CD4-positive, CD25-positive, alpha-beta regulatory T cell (primary cell): ENCODE data around the gene TEX51. TPM values are rescaled to one million over a fixed set of nuclear protein-coding genes. Genes with fewer than 3 reads are reported as not detected.
A peak's percentile ranks its signal among the peaks of the same experiment; 100 is the strongest.

ENCODE experiments used
- ATAC-seq, 2 donors: fragments of 150-1000 bp; cut with Tn5 transposase; one replicate each; pipeline ENCODE4 v1.10.0; 2021; ENCODE audit warnings: low read depth in 2 of 2, moderate number of reproducible peaks in 2 of 2, moderate library complexity in 1 of 2
- DNase-seq, 3 donors: peaks; one replicate each; pipeline versions ENCODE4 v3.0.0 to v3.0.0-alpha.2; 2012 to 2022; ENCODE audit warnings: mixed read lengths in 1 of 3
- H3K27ac ChIP-seq: one replicate; pipeline ENCODE4 v1.7.0; 2013; ENCODE audit warnings: mild to moderate bottlenecking, low read length; ENCODE audit not compliant: insufficient read depth, poor library complexity, severe bottlenecking
- H3K27me3 ChIP-seq: one replicate; pipeline ENCODE4 v1.7.0; 2013; ENCODE audit warnings: low read length; ENCODE audit not compliant: control insufficient read depth, insufficient read depth
- H3K36me3 ChIP-seq: one replicate; pipeline ENCODE4 v1.7.0; 2013; ENCODE audit warnings: mild to moderate bottlenecking, low read length, moderate library complexity; ENCODE audit not compliant: control insufficient read depth, insufficient read depth
- H3K4me1 ChIP-seq: 2 replicates; pipeline ENCODE4 v1.7.0; 2013; ENCODE audit warnings: mild to moderate bottlenecking, low read length; ENCODE audit not compliant: insufficient read depth, control insufficient read depth, poor library complexity, severe bottlenecking
- H3K4me3 ChIP-seq: one replicate; pipeline ENCODE4 v1.7.0; 2013; ENCODE audit warnings: low read depth, mild to moderate bottlenecking, low read length, moderate library complexity
- H3K9me3 ChIP-seq, 2 experiments: 1 replicate in 1 of 2; 2 replicates in 1 of 2; pipeline ENCODE4 v1.7.0; 2013; ENCODE audit warnings: low read length in 2 of 2, mild to moderate bottlenecking in 1 of 2, moderate library complexity in 1 of 2; ENCODE audit not compliant: control insufficient read depth in 2 of 2
- H3K27ac Mint-ChIP-seq, 3 donors: one replicate each; pipeline ENCODE4 v1.8.0; 2020 to 2022; ENCODE audit warnings: mild to moderate bottlenecking in 3 of 3, mixed read lengths in 3 of 3, moderate library complexity in 2 of 3
- H3K27me3 Mint-ChIP-seq: one replicate; pipeline ENCODE4 v1.8.0; 2022; ENCODE audit warnings: mild to moderate bottlenecking, mixed read lengths
- H3K36me3 Mint-ChIP-seq: one replicate; pipeline ENCODE4 v1.8.0; 2020; ENCODE audit warnings: mixed read lengths
- H3K4me1 Mint-ChIP-seq, 4 donors: one replicate each; pipeline ENCODE4 v1.8.0; 2020 to 2022; ENCODE audit warnings: mixed read lengths in 4 of 4, mild to moderate bottlenecking in 1 of 4
- H3K4me3 Mint-ChIP-seq, 4 donors: one replicate each; pipeline ENCODE4 v1.8.0; 2020 to 2022; ENCODE audit warnings: mild to moderate bottlenecking in 4 of 4, mixed read lengths in 4 of 4, moderate library complexity in 3 of 4
- H3K9me3 Mint-ChIP-seq, 7 donors: one replicate each; pipeline ENCODE4 v1.8.0; 2020 to 2022; ENCODE audit warnings: mixed read lengths in 7 of 7, mild to moderate bottlenecking in 3 of 7, moderate library complexity in 2 of 7
- polyA plus RNA-seq, 4 donors: library from polyadenylated mRNA; unstranded; fragments of 300-500 nt; fragmentation: Illumina TruSeq; gene quantifications; one replicate each; pipeline ENCODE4 v1.2.3, GENCODE V29; 2021
- total RNA-seq: library from RNA; stranded (reverse); gene quantifications from one replicate; pipeline ENCODE4 v1.2.3, GENCODE V29; 2022

Gene TEX51
- total and polyA plus RNA-seq, 5 donors from 2014 or later, result not detected

DNA sequence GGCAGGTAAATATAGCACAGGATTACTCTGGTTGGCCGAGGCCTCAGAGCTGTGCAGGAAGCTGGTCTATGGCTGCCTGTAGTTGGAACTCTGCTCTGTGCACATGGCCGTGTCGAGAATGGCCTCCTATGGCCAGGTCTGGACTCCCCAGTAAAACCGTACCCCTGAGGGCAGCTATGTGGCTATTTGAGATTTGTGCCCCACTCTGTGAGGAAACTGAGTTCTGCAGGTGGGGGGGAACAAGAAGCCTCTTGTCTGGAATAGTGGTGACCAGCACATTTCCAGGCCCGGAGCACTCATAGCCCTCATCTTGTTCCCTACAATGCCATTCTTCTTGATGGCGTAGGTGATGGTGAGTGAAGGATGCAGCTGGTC lies 15.0 kb upstream of the TEX51 start:
- H3K27me3 ChIP-seq, result no peaks in the 10 kb centered on the region
- DNase-seq, result no peak
- Mint-ChIP-seq H3K27me3 (no peaks in the 10 kb centered on the region), H3K36me3 (no peaks in the 10 kb centered on the region), H3K27ac (no peak overlapping the region), H3K9me3 (no peaks in the 10 kb centered on the region), H3K4me1 (peaks cover 0 to 8% (median 5%) of the 10 kb centered on the region in 4 donors), H3K4me3 (no peak overlapping the region)
- H3K9me3 ChIP-seq, result no peaks in the 10 kb centered on the region
- no peak overlapping the region for H3K27ac ChIP-seq
- no peaks in the 10 kb centered on the region for H3K36me3 ChIP-seq
- no peak overlapping the region for H3K4me3 ChIP-seq
- no peak for ATAC-seq
- H3K4me1 ChIP-seq, result no peaks in the 10 kb centered on the region

DNA sequence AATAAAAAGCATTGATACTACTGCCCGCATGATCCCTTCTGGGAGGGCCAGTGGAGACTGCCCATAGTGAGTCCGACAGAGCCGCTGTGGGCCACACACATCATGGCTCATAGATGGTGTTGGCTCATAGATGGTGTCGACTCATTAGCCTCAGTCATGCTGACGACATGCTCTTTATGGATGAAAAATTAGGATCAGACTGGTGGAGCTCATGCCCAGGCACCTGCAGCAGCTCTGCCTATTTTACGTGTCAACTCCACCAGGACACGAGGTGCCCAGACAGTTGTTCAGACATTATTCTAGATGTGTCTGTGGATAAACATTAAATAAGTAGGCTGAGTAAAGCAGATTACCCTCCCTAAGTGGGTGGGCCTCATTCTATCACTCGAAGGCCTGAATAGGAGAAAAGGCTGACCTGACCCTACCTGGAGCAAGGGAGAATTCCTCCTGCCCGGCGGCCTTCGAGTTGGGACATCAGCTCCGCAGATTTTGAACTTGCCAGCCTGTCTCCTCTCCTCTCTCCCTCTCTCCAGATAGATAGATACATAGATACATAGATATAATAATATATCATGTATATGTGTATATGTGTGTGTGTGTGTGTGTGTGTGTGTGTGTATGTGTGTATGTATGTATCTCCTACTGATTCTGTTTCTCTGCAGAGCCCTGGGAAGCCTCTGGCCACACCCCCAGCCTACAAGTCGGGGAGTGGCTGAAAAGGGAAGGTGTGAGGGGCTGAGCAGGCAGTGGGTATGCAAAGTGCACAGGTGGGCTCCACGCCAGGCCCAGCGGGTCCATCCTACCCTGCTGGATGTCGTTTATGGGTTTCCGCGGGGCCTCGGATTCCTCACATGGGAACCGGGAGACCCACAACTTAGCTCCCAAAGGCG lies 13.6 kb upstream of the TEX51 start:
- H3K9me3 ChIP-seq, result no peaks in the 10 kb centered on the region
- no peaks in the 10 kb centered on the region for H3K36me3 Mint-ChIP-seq
- H3K4me3 Mint-ChIP-seq, result no peak overlapping the region
- H3K4me1 ChIP-seq, result no peaks in the 10 kb centered on the region
- H3K27ac Mint-ChIP-seq, result no peak overlapping the region
- no peaks in the 10 kb centered on the region for H3K36me3 ChIP-seq
- peaks cover 0 to 8% (median 5%) of the 10 kb centered on the region in 4 donors for H3K4me1 Mint-ChIP-seq
- H3K9me3 Mint-ChIP-seq, result no peaks in the 10 kb centered on the region
- H3K27me3 ChIP-seq, result no peaks in the 10 kb centered on the region
- H3K27ac ChIP-seq, result no peak overlapping the region
- H3K4me3 ChIP-seq, result no peak overlapping the region
- DNase-seq (no peak), ATAC-seq (no peak)
- peaks cover 4% of the 10 kb centered on the region for H3K27me3 Mint-ChIP-seq

DNA sequence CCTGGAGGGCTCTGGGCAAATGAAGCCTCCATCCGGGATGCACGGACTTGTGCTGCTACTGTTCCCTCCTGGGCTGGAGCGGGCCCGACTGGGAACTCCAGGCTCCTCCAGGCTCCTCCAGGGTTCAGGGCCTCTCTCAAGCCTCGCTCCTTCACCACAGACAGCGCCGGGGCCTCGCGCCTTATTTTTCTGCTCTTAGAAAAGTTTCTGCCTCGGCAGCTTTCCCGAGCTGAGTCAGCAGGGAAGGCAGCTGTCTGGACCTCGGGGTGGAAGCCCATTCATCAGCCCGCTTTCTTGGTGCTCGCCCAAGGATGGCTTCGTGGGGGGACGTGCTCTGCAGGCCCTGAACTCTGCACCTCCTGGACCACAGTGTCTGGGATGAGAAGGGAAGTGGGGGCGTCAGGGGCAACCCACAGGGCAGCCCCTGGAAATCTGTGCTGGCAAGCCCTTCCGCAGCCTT lies 12.9 kb upstream of the TEX51 start:
- no peak for ATAC-seq
- H3K4me3 ChIP-seq, result no peak overlapping the region
- no peaks in the 10 kb centered on the region for H3K4me1 ChIP-seq
- H3K36me3 Mint-ChIP-seq, result no peaks in the 10 kb centered on the region
- H3K4me1 Mint-ChIP-seq, result peaks cover 0 to 8% (median 5%) of the 10 kb centered on the region in 4 donors
- peaks cover 4% of the 10 kb centered on the region for H3K27me3 Mint-ChIP-seq
- no peaks in the 10 kb centered on the region for H3K9me3 Mint-ChIP-seq
- H3K27ac ChIP-seq, result no peak overlapping the region
- no peaks in the 10 kb centered on the region for H3K36me3 ChIP-seq
- no peak overlapping the region for H3K27ac Mint-ChIP-seq
- H3K4me3 Mint-ChIP-seq, result no peak overlapping the region
- no peaks in the 10 kb centered on the region for H3K27me3 ChIP-seq
- DNase-seq, result no peak
- H3K9me3 ChIP-seq, result no peaks in the 10 kb centered on the region

DNA sequence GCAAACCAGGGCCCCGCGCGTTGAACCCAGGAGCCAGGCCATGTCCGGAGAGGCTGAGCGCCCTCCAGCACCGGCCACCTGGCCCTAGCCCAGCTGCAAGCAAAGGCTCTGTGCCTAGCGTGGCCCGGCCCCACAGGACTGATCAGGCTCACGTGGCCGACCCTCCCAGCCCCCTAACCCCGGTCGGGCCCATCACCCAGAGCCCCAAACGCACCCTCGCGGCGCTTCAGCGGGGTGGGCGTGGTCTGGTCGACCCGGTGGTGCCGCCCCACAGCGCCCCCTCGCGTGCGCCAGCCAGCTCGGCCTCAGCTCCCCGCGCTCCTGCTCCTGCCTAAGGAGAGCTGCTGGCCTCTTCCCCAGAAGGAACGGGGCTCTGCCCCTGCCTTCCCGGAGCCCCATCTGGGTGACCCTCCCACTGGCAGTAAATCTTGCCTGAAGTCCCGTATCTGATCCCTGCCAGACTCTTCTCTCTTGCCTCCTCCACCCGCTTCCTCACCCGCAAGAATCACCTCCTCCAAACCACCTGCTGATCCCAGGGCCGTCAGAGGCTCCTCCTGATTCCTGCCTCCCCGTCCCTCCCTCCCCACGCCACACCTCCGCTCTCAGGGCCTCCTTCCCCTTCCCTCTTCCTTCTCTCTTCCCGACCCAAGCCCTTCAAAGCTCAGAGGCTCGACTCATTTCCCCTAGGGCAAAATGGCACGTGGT lies 12.3 kb upstream of the TEX51 start:
- DNase-seq (peak in 1 of 3 donors; percentile 44), ATAC-seq (no peak)
- Histone ChIP-seq H3K4me3 (no peak overlapping the region), H3K9me3 (no peaks in the 10 kb centered on the region), H3K27me3 (no peaks in the 10 kb centered on the region), H3K36me3 (no peaks in the 10 kb centered on the region), H3K27ac (no peak overlapping the region), H3K4me1 (no peaks in the 10 kb centered on the region)
- no peaks in the 10 kb centered on the region for H3K9me3 Mint-ChIP-seq
- H3K27me3 Mint-ChIP-seq, result peaks cover 4% of the 10 kb centered on the region
- peaks cover 0 to 8% (median 5%) of the 10 kb centered on the region in 4 donors for H3K4me1 Mint-ChIP-seq
- peak overlapping the region in 1 of 4 donors; percentile 31 for H3K4me3 Mint-ChIP-seq
- H3K27ac Mint-ChIP-seq, result no peak overlapping the region
- no peaks in the 10 kb centered on the region for H3K36me3 Mint-ChIP-seq

DNA sequence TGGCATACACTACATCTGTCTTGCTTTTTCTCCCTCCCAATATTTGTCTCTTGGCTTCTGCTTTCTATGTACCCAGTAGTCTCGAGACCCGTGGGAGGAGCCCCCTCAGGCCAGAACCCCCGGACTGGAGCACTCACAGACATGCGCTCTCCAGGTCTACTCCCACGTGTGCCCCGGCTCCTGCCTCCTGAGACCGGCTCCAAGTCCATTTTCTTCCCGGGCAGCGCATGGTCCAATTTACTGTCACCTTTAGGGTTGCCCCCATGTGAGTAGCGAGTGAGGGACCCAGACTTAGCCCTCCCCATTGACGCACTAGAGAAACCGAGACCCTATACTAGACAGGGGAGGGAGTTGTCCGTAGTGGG lies 11.8 kb upstream of the TEX51 start:
- Mint-ChIP-seq H3K27me3 (peaks cover 4% of the 10 kb centered on the region), H3K4me1 (peaks cover 0 to 8% (median 5%) of the 10 kb centered on the region in 4 donors), H3K36me3 (no peaks in the 10 kb centered on the region), H3K9me3 (no peaks in the 10 kb centered on the region), H3K4me3 (no peak overlapping the region), H3K27ac (no peak overlapping the region)
- Histone ChIP-seq H3K4me3 (no peak overlapping the region), H3K27ac (no peak overlapping the region), H3K27me3 (no peaks in the 10 kb centered on the region), H3K4me1 (no peaks in the 10 kb centered on the region), H3K9me3 (no peaks in the 10 kb centered on the region), H3K36me3 (no peaks in the 10 kb centered on the region)
- no peak for ATAC-seq
- DNase-seq, result no peak

GRCh38 chr2:126887506-126887905 lies 11.2 kb upstream of the TEX51 start:
- Histone ChIP-seq H3K4me1 (no peaks in the 10 kb centered on the region), H3K4me3 (no peak overlapping the region), H3K27ac (no peak overlapping the region), H3K27me3 (no peaks in the 10 kb centered on the region), H3K36me3 (no peaks in the 10 kb centered on the region), H3K9me3 (no peaks in the 10 kb centered on the region)
- no peaks in the 10 kb centered on the region for H3K9me3 Mint-ChIP-seq
- H3K27me3 Mint-ChIP-seq, result peaks cover 4% of the 10 kb centered on the region
- ATAC-seq (no peak), DNase-seq (no peak)
- H3K4me1 Mint-ChIP-seq, result peaks cover 0 to 8% (median 5%) of the 10 kb centered on the region in 4 donors
- no peak overlapping the region for H3K4me3 Mint-ChIP-seq
- H3K36me3 Mint-ChIP-seq, result no peaks in the 10 kb centered on the region
- H3K27ac Mint-ChIP-seq, result no peak overlapping the region

DNA sequence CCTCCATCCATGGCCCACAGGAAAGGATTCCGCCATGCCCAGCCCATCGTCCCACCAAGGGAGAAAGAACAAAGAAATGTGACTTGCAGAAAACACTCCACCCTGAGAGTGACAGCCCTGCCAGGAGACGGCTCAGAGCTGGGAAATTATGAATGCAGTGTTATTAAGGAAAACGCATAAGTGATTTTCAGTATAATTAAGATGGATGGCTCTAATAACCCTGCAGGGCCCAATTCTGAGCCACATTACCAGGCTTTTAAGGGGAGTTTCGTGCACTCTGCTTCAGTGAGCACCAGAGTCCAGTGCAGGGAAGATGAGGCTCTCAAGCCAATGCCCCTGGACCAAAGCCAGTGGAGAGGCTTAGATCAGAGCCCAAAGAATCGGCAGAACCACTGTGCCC lies 10.6 kb upstream of the TEX51 start:
- no peaks in the 10 kb centered on the region for H3K9me3 ChIP-seq
- ATAC-seq, result no peak
- H3K9me3 Mint-ChIP-seq, result no peaks in the 10 kb centered on the region

More for the DNA sequence above, 10.6 kb upstream of the TEX51 start:
- Mint-ChIP-seq H3K4me3 (no peak overlapping the region), H3K36me3 (no peaks in the 10 kb centered on the region), H3K27me3 (peaks cover 4% of the 10 kb centered on the region), H3K4me1 (peaks cover 0 to 8% (median 5%) of the 10 kb centered on the region in 4 donors), H3K27ac (no peak overlapping the region)
- Histone ChIP-seq H3K4me3 (no peak overlapping the region), H3K36me3 (no peaks in the 10 kb centered on the region), H3K4me1 (no peaks in the 10 kb centered on the region), H3K27ac (no peak overlapping the region), H3K27me3 (no peaks in the 10 kb centered on the region)
- no peak for DNase-seq
